ENCODE data around the gene RAI1.
A peak's percentile ranks its signal among the peaks of the same experiment; 100 is the strongest.

The RAI1 gene

DNA sequence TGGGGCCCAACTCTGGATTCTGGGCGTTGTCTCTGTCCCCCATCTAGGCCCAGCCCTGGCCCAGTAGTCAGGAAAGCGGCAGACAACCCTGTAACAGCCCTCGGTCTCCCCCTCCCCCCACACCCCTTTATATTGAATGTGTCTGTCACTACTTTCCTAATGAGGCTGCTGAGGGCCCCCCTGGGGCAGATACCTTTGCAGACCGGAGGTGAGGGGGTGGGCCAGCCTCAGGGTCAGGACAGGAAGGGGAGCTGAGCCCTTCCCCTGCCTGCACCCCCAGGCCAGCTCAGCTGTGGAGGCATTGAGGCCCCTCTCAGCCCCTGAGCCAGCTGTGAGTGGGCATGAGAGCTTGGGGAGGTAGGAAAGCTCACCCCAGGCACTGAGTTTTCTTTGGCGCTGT lies 17.1 kb downstream of the RAI1 start:
- DNase-seq (ENCODE audit: low spot score), result no peak

DNA sequence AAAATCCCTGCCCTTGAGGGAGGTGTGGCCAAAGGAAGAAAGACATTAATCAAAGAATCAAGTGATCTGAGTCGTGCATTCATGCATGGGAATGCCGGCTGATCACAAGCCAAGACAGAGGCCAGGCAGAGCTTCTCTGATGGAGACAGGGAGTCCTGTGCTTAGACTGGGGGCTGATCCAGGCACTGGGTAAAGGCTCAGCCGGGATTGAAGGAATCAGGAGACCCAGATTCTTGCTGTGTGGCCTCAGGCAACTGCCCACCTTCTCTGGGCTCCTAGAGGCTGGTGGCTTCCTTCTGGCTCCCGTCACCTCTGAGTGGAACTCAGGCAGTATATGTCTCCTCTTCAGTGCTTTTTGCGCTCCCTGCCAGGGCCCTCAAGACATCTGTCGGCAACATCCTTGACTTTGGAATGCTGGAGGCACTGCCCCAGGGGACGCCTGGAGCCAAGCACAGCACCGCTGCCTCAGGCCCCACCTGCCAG lies 17.7 kb downstream of the RAI1 start:
- DNase-seq (ENCODE audit: low spot score), result peak; percentile 81

GRCh38 chr17:17699491-17699890 lies 18.2 kb downstream of the RAI1 start:
- DNase-seq (ENCODE audit: low spot score), result no peak

GRCh38 chr17:17700251-17700969 lies 19.2 kb downstream of the RAI1 start:
- DNase-seq (ENCODE audit: low spot score), result no peak

GRCh38 chr17:17701112-17701511 lies 19.9 kb downstream of the RAI1 start:
- DNase-seq (ENCODE audit: low spot score), result no peak

GRCh38 chr17:17701658-17702057 lies 20.4 kb downstream of the RAI1 start:
- DNase-seq (ENCODE audit: low spot score), result no peak

- DNase-seq (ENCODE audit: low spot score), result no peak
These were observed 21.3 kb downstream of the RAI1 start for GRCh38 chr17:17702449-17703139.

- no peak for DNase-seq (ENCODE audit: low spot score)
These were observed 22.1 kb downstream of the RAI1 start for GRCh38 chr17:17703140-17703919.

DNA sequence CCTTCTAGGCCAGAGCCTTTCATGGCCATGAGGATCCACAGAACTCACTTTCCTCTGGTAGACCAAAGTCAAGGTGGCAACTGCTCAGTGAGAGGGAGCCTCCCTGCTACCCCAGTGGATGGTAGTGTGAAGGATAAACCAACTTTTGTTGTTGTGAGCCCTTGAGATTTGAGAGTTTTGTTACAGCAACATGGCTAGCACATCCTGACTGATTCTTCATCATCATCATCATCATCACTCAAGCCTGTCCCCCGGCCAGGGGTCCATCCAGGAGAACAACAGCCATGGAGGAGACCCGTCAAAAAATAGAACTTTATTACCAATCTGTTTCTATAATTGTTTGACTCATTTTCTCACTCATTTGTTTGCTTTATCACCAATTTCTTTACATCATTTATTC lies 23.7 kb downstream of the RAI1 start:
- no peak for DNase-seq (ENCODE audit: low spot score)

GRCh38 chr17:17706140-17707060 lies 25.1 kb downstream of the RAI1 start:
- no peak for DNase-seq (ENCODE audit: low spot score)

DNA sequence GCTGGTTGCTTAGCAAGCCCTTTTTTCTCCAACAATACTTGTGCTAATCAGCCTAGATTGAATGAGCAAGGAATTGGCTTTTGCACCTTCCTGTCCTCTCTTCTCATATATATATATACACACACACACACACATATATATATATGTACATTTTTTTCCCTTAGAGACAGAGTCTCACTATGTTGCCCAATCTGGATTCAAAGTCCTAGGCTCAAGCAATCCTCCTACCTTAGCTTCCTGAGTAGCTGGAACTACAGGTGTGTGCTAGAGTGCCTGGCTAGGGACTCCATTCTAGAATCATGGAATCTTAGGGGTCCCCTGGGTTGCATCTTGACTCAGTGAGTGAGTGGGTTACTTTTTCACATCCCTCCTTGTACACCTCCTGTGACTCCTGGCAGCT lies 27.0 kb downstream of the RAI1 start:
- no peak for DNase-seq (ENCODE audit: low spot score)

GRCh38 chr17:17708816-17709215 lies 27.6 kb downstream of the RAI1 start:
- DNase-seq (ENCODE audit: low spot score), result no peak

- no peak for DNase-seq (ENCODE audit: low spot score)
These were observed 28.6 kb downstream of the RAI1 start for GRCh38 chr17:17709815-17710321.

- DNase-seq (ENCODE audit: low spot score), result no peak
These were observed 29.1 kb downstream of the RAI1 start for GRCh38 chr17:17710355-17710727.

DNA sequence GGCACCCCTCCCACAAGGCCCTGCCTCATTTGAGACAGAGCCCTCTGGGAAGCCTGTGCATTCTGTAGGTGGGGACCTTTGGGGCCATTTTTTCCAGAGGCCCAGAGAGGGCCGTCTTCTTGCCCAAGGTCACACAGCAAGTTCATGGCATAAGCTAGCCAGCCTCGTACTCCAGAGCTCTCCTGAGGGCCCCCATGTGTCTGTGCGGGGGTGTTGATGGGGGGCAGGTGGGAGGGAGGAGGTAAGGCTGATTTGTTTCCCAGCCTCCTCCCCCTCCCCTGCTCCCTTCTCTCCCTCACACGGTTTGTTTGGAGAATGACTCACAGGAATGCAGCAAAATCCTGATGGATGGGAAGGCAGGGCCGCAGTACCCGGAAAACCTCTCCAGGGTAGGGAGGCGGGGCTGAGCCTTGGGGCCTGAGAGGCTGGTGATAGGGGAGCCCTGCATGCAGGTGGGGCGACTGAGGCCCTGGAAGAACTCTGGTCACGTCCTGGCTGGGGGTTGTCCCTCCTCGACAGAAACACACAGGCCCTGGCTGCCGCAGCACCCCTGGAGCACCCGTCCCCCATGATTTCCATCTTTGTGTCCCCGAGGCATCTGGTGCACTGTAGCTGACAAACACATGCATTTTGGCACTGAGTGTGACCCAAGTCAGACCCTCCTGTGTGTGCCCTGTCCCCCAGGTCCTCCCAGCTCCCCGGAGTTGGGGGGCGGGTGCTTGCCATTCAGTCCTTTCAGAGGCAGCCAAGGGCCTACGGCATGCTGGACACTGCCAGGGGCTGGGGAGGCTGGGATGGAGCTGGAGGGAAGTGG lies 29.7 kb downstream of the RAI1 start:
- peak; percentile 93 for DNase-seq (ENCODE audit: low spot score)

DNA sequence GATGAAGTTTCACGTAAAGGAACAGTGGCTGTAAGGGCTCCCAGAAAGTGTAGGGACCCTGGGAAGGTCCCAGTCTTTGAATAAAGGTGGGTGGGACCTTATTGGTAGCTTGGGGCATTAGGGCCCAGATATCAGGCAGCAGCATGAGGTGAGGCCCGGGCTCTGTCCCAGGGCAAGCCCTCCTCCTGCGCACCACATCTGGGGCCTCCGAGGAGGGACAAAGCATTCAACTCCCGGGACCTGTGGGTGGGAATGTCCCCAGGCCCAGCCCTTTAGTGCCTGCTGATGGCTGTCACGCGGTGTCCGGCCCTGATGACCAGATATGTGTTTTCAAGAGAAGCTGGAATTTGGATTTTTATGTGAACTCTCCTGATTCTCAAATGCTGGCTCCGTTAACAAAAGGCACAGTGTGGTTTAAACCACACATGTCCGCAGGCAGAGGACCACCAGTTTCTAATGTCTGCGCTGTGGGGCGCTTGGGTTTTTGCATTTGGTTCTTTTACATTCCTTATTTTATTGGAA lies 30.4 kb downstream of the RAI1 start:
- DNase-seq (ENCODE audit: low spot score), result no peak

DNA sequence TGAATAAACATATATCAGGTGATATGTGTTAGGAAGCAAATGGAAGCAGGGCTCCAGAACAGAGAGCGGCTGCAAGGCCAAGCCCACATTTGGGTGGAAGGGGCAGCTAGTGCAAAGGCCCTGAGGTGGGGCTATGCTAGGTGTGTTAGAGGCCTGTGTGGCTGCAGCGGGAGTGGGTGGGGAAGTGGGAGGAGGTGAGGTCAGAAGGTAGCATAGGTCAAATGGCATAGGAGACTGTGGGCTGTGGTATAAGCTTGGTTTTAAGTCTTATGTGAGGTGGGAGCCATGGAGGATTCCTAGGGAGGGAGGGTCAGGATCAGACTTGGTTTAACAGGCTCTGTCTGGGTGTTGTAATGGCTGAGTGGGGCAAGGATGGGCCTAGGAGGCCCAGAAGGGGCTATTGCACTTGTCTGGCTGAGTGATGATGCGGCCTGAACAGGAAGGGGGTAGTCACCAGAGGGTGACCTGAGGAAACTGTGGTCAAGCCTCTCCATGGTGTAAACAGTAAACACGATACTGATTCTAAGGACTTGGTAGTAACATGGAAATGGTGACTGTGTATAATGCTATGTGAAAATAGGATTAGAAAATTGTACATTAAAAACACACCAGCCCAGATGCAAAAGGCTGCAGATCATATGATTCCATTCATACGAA lies 31.1 kb downstream of the RAI1 start:
- peak; percentile 89 for DNase-seq (ENCODE audit: low spot score)

DNA sequence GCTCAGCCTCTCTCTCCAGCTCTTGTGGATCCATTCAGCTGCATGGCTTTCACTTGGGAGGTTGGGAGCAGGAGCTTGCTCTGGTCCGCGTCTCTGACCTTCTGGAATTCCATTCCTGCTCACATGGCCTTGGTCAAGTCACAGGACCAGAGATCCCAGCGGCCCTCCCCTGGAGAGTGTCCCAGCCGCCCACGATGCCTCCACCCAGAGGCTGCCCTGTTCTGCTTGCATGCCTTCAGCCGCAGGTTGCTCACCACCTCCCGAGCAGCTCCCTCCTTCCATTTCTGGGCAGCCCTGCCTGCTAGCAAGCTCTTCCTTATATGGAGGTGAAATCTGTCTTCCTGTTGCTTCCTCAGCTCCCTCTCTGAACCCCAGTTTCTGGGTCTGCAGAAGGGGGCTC lies 32.6 kb downstream of the RAI1 start:
- peak; percentile 95 for DNase-seq (ENCODE audit: low spot score)

DNA sequence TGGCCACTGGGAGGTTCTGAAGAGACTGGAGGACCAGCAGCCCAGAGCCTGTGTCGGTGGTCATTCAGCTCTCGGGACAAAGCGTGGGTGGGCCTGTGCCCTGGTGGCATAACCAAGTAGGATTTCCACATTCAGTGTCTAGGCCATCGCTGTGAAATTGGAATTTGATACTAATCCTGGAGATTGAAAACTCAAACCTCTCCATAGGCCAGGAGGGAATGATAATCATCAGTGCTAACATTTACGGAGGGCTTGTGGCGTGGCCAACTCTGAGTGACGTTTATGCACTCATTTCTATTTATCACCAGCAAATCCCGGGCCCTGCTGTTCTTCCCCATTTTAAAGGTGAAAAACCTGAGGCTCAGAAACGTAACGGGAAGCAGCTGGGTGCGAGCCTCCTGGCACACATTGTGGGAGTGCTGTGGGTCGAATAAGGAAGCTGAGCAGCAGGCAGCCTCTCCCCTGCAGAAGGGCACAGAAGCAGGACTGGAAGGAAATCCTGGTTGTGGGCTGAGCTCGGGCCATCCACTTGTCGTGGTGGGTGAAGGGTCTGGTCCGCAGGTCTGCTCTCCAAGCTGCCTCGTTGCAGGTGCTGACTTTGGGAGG lies 33.1 kb downstream of the RAI1 start:
- no peak for DNase-seq (ENCODE audit: low spot score)

DNA sequence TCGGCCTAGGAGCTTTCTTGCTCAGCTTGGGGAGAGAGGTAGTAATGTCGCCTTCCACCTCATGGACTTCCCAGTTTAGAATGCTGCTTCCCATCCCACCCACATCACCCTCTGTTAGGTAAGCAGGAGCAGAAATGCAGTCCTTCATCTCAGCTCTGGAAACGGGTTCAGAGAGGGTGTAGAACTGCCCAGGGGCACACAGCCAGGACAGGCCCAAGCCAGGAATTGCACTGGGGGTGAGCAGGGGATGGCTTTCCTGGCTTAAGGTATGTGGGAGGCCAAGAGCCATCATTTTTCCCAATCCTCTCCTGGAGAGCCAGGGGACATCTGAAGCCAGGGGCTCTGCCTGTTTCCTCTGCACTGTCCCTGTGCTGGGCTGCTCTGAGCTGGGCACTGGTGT lies 33.6 kb downstream of the RAI1 start:
- DNase-seq (ENCODE audit: low spot score), result no peak

Measured in kidney tubule cell (primary cell).